ENCODE results near the gene OCA2. TPM values are rescaled to one million over a fixed set of nuclear protein-coding genes. Genes with fewer than 3 reads are reported as not detected.

Gene OCA2
- total RNA-seq, 1 donor from 2014 or later: 0.25 TPM

GRCh38 chr15:27824841-27825422 is 274.2 kb downstream of the OCA2 start:
- Histone ChIP-seq H3K4me3 (no peak overlapping the region), H3K9me3 (no peaks in the 10 kb centered on the region), H3K27me3 (no peaks in the 10 kb centered on the region), H3K4me1 (peaks cover 9% of the 10 kb centered on the region), H3K36me3 (no peaks in the 10 kb centered on the region), H3K27ac (no peak overlapping the region)
- TF ChIP-seq POLR2A (IDR thresholded peaks at IDR 0.05) (no peak), POLR2AphosphoS5 (IDR thresholded peaks at IDR 0.05; ENCODE audit: insufficient read depth in 1 of 2, low read depth in 1 of 2) (no peak), CTCF (IDR thresholded peaks at IDR 0.05) (no peak)
- intact Hi-C loops (cut with DNase I): no loop called here
- DNase-seq (ENCODE audit: extremely low spot score in 2 of 2): no peak

DNA sequence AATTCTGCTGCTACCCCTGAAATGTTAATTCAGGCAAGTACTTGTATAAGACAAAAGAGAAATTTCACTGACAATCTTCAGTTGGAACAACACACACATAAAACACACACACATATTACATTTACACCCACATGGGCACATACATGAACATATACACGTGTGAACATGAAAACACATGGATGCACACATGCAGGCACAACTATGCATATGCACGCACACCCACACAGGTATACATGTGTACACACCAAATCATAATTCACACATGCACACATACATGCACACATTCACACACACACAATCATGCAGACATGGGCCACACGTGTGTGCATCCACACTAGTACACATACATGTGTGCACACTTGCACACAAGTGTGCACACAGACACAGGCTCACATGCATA is 277.8 kb downstream of the OCA2 start:
- TF ChIP-seq CTCF (IDR thresholded peaks at IDR 0.05): no peak
- no peak for TF ChIP-seq POLR2AphosphoS5 (IDR thresholded peaks at IDR 0.05; ENCODE audit: insufficient read depth in 1 of 2, low read depth in 1 of 2)
- TF ChIP-seq POLR2A (IDR thresholded peaks at IDR 0.05): no peak
- no peak overlapping the region for H3K27ac ChIP-seq
- H3K27me3 ChIP-seq: no peaks in the 10 kb centered on the region
- intact Hi-C loops (cut with DNase I): no loop called here
- H3K4me3 ChIP-seq: no peak overlapping the region
- H3K36me3 ChIP-seq: no peaks in the 10 kb centered on the region
- DNase-seq (ENCODE audit: extremely low spot score in 2 of 2): no peak
- H3K4me1 ChIP-seq: peaks cover under 1% of the 10 kb centered on the region
- no peaks in the 10 kb centered on the region for H3K9me3 ChIP-seq

- no peaks in the 10 kb centered on the region for H3K27me3 ChIP-seq
- intact Hi-C loops (cut with DNase I): no loop called here
- H3K36me3 ChIP-seq: no peaks in the 10 kb centered on the region
- no peaks in the 10 kb centered on the region for H3K4me1 ChIP-seq
- no peaks in the 10 kb centered on the region for H3K9me3 ChIP-seq
- DNase-seq (ENCODE audit: extremely low spot score in 2 of 2): no peak
- no peak for TF ChIP-seq POLR2A (IDR thresholded peaks at IDR 0.05)
- TF ChIP-seq CTCF (IDR thresholded peaks at IDR 0.05): no peak
- no peak for TF ChIP-seq POLR2AphosphoS5 (IDR thresholded peaks at IDR 0.05; ENCODE audit: insufficient read depth in 1 of 2, low read depth in 1 of 2)
- no peak overlapping the region for H3K4me3 ChIP-seq
- H3K27ac ChIP-seq: no peak overlapping the region
Observed at GRCh38 chr15:27820722-27821121, 278.4 kb downstream of the OCA2 start.

- H3K4me1 ChIP-seq: no peaks in the 10 kb centered on the region
- no peaks in the 10 kb centered on the region for H3K36me3 ChIP-seq
- TF ChIP-seq POLR2A (IDR thresholded peaks at IDR 0.05) (no peak), CTCF (IDR thresholded peaks at IDR 0.05) (no peak), POLR2AphosphoS5 (IDR thresholded peaks at IDR 0.05; ENCODE audit: insufficient read depth in 1 of 2, low read depth in 1 of 2) (no peak)
- H3K4me3 ChIP-seq: no peak overlapping the region
- no peak for DNase-seq (ENCODE audit: extremely low spot score in 2 of 2)
- intact Hi-C loops (cut with DNase I): no loop called here
- no peak overlapping the region for H3K27ac ChIP-seq
- no peaks in the 10 kb centered on the region for H3K27me3 ChIP-seq
- H3K9me3 ChIP-seq: no peaks in the 10 kb centered on the region
Observed at GRCh38 chr15:27820232-27820631, 278.9 kb downstream of the OCA2 start.

DNA sequence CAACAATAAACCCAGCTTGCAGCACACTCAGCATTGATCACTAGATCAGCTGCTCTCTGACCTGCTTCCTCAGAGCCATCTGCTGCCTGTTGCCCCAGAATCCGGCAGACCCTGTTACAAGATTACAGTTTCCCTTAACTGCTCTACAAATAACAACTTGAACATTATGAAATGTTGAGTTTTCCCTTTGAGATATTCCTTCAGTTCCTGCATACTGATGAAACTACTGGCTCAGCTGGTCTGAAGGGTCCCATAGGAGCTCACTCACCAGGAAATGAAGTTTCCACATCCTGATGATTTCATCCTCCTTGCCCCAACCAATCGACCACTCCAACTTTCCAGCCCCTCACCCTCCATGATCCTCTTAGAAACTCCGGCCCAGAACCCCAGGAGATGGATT is 281.9 kb downstream of the OCA2 start:
- no peak for DNase-seq (ENCODE audit: extremely low spot score in 2 of 2)
- H3K4me1 ChIP-seq: no peaks in the 10 kb centered on the region
- H3K4me3 ChIP-seq: no peak overlapping the region
- no peak overlapping the region for H3K27ac ChIP-seq
- no peaks in the 10 kb centered on the region for H3K36me3 ChIP-seq
- intact Hi-C loops (cut with DNase I): no loop called here
- H3K9me3 ChIP-seq: no peaks in the 10 kb centered on the region
- H3K27me3 ChIP-seq: no peaks in the 10 kb centered on the region
- no peak for TF ChIP-seq POLR2A (IDR thresholded peaks at IDR 0.05)
- no peak for TF ChIP-seq CTCF (IDR thresholded peaks at IDR 0.05)
- TF ChIP-seq POLR2AphosphoS5 (IDR thresholded peaks at IDR 0.05; ENCODE audit: insufficient read depth in 1 of 2, low read depth in 1 of 2): no peak

All from vagina (tissue), 2 donors.